GM21717 (cell line): ENCODE results near the gene EPHX1.
"Not testable (repeated sequence)": the region's sequence is repeated elsewhere in the genome, so short reads cannot be mapped to it uniquely, and the experiment has no call there.

Experiments used
- ATAC-seq: cut with Tn5 transposase; IDR thresholded peaks from one replicate; pipeline ENCODE4 v1.9.1; 2021; ENCODE audit warnings: mild to moderate bottlenecking, moderate library complexity; ENCODE audit not compliant: unreplicated experiment

EPHX1 gene

GRCh38 chr1:225815526-225816178, 5.7 kb downstream of the EPHX1 start:
- ATAC-seq: no peak

- no peak for ATAC-seq
Observed at GRCh38 chr1:225816643-225817538, 7.0 kb downstream of the EPHX1 start.

- no peak for ATAC-seq
Observed at GRCh38 chr1:225817611-225818061, 7.7 kb downstream of the EPHX1 start.

- no peak for ATAC-seq
Observed at GRCh38 chr1:225818229-225818628, 8.3 kb downstream of the EPHX1 start.

- no peak for ATAC-seq
Observed at GRCh38 chr1:225819346-225820192, 9.6 kb downstream of the EPHX1 start.

GRCh38 chr1:225820522-225821120, 10.7 kb downstream of the EPHX1 start:
- no peak for ATAC-seq

- no peak for ATAC-seq
Observed at GRCh38 chr1:225822655-225823403, 12.9 kb downstream of the EPHX1 start.

- ATAC-seq: no peak
Observed at GRCh38 chr1:225823811-225824261, 13.9 kb downstream of the EPHX1 start.

GRCh38 chr1:225824533-225824941, 14.6 kb downstream of the EPHX1 start:
- no peak for ATAC-seq

GRCh38 chr1:225825078-225825477, 15.2 kb downstream of the EPHX1 start:
- ATAC-seq: no peak

GRCh38 chr1:225825607-225826007, 15.7 kb downstream of the EPHX1 start:
- no peak for ATAC-seq

- no peak for ATAC-seq
Observed at GRCh38 chr1:225827076-225827475, 17.2 kb downstream of the EPHX1 start.

- no peak for ATAC-seq
Observed at GRCh38 chr1:225828706-225829345, 18.9 kb downstream of the EPHX1 start.

GRCh38 chr1:225830841-225831240, 20.9 kb downstream of the EPHX1 start:
- no peak for ATAC-seq

GRCh38 chr1:225834417-225835329, 24.7 kb downstream of the EPHX1 start:
- no peak for ATAC-seq

- ATAC-seq: no peak
Observed at GRCh38 chr1:225835856-225836255, 25.9 kb downstream of the EPHX1 start.

- not testable (repeated sequence) for ATAC-seq
Observed at GRCh38 chr1:225836296-225836695, 26.4 kb downstream of the EPHX1 start.

GRCh38 chr1:225838793-225839192, 28.9 kb downstream of the EPHX1 start:
- no peak for ATAC-seq
